GM18526 (cell line): ENCODE results near the gene FBXO22.

Experiments used
- POLR2A ChIP-seq: IDR thresholded peaks from 3 replicates; pipeline ENCODE4 v1.6.1; 2011; ENCODE audit not compliant: insufficient read length; ENCODE audit errors: extremely low read depth

Gene FBXO22

DNA sequence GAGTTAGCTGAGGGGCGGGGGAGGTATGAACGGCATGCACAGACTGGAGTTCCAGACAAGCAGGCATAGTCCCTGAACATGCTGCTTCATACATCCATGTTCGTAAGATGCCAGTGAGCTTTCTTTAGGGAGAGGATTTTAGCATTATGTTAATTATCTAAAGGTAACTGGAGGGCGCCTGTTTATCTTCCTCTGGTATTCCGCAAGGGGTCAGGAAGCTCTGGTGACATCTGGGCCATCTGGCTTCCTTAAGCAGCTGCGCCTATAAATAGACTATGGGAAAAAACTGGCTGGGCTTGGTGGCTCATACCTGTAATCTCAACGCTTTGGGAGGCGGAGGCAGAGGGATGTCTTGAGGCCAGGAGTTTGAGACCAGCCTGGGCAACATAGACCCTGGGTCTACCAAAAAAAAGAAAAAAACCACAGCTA is 1.5 kb upstream of the FBXO22 start:
- no peak for TF ChIP-seq POLR2A

- no peak for TF ChIP-seq POLR2A
Measured at GRCh38 chr15:75905231-75905630, 1.6 kb downstream of the FBXO22 start.

DNA sequence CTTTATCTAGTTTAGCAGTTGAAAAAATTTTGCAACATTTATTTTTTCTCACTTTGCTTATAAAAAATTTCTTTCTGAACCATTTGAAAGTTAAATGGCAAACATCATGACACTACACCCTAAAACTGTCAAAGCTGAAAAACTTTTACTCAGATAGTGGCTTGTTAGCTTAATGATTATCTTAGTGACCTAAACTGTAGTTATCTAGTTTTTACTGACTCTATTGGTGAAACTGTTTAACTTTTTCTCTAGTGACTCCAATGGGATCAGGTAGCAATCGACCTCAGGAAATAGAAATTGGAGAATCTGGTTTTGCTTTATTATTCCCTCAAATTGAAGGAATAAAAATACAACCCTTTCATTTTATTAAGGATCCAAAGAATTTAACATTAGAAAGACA is 13.3 kb downstream of the FBXO22 start:
- TF ChIP-seq POLR2A = no peak

DNA sequence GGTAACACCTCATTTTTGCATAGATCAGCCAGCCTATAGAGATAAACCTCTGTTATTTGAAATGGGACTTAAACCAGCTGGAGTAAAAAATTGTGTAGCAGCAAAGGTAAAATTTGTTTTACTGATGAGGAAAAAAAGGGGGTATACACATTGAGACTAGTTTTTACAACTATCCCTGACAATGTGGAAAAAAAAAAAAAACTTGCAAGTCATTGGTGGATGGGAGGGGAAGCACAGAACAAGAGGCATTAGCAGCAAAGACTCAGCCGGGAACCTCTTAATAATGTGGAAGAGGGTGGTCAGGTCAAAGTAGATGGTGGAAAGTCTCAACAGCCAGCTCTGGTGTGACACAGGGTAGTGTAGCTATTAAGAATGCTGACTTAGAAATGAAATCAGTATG is 14.5 kb downstream of the FBXO22 start:
- TF ChIP-seq POLR2A = no peak

DNA sequence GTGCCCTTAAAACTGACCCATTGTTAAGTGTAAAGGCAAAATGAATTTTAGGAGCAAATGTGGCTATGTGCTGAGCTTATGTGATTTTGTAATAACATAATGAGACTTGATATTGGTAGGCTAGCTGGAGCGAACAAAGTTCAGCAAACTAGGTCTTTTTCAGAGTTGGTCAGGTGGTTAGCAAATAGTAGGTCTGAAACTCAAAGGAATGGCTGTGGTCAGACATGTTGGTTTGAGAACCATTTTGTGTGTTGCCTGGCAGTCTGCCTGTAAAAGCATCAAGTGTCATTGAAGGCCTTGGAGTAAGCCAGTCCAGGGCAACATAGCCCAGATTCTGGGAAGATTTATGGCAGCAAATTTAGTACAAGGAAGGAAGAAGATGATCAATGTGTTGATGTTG is 16.4 kb downstream of the FBXO22 start:
- TF ChIP-seq POLR2A = no peak

GRCh38 chr15:75921732-75922703 is 18.3 kb downstream of the FBXO22 start:
- TF ChIP-seq POLR2A = no peak

DNA sequence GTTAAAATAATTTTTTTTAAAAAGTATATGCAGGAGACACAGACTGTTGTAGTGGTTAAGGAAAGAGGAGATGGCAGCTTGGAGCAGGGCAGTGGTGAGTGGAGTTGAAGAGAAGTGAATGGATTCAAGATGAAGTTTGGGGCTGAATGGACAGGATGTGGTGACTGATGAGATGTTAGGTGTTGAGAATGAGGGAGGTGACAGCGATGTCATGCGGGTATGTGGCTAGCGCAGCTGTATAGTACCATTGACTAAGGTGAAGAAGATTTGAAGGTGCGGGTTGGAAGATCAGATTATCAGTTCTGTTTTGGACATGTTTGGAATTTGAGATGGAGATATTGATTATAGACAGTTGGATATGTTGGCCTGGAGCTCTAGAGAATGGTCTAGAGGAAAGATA is 20.1 kb downstream of the FBXO22 start:
- no peak for TF ChIP-seq POLR2A

GRCh38 chr15:75924576-75924975 is 20.9 kb downstream of the FBXO22 start:
- no peak for TF ChIP-seq POLR2A

DNA sequence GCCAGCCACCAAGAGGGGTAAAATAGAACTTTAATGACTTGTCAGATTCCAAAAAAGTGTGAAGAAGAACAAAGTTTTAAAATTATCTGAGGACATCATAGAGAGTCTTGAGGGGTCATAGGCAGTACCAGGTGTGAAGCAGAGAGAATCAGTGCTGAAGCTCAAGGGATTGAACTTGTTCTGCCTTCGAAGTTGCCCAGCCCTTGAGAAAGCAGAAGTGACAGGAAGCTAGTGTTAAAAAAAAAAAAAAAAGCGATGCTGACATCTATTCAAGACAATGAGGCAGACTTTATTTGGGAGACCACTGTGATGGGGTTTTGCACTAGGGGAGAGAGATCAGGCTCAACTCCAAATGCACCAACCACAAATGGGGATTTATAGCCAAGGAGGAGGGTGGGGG is 21.8 kb downstream of the FBXO22 start:
- TF ChIP-seq POLR2A = no peak

- TF ChIP-seq POLR2A = no peak
Measured at GRCh38 chr15:75926931-75927330, 23.3 kb downstream of the FBXO22 start.

- TF ChIP-seq POLR2A = no peak
Measured at GRCh38 chr15:75927601-75928000, 23.9 kb downstream of the FBXO22 start.

DNA sequence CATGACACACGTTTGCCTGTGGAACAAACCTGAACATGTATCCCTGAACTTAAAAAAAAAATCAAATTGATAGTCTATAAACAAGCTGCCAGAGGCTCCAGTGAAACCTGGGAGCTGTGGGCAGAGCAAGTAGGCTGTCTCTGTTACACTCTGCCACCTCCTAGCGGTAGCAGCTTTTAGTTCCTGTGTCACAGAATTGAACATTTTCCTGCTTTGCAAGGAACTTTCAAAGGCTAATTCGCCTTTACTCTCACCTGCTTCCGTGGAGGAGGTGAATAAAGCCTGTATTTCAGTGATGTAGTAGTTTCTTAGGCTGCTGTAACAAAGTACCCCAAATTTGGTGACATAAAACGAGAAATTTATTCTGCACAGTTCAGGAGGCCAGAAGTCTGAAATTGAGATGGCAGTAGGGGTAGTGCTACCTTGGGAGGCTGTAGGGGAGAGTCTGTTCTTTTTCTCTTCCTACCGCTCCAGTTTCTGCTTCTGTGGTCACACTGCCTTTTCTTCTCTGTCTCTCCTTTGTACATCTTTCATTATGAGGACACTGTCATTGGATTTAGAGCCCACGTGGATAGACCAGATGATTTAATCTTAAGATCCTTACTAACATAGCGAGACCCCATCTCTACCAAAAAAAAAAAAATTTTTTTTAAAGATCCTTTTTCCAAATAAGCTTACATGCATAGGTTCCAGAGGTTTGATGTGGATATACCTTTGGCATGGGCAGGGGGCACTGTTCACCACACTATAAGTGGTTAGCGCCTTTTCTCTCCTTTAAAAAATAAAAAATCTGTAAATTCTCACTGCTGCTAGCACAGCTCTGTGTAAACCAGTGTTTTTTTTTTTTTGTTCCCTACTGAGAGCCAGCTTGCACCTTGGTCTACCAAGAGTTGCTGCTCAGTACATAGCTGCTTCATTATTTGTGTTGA is 25.3 kb downstream of the FBXO22 start:
- TF ChIP-seq POLR2A = no peak

GRCh38 chr15:75929799-75930565 is 26.3 kb downstream of the FBXO22 start:
- no peak for TF ChIP-seq POLR2A

- TF ChIP-seq POLR2A = no peak
Measured at GRCh38 chr15:75930866-75931265, 27.2 kb downstream of the FBXO22 start.

GRCh38 chr15:75942464-75942863 is 38.8 kb downstream of the FBXO22 start:
- TF ChIP-seq POLR2A = no peak
